Superior temporal gyrus (tissue), 1 donor: ENCODE data around the gene DVL1.
"Not testable (repeated sequence)": the region's sequence is repeated elsewhere in the genome, so short reads cannot be mapped to it uniquely, and the experiment has no call there.

ENCODE experiments used
- DNase-seq: peaks from one replicate; pipeline ENCODE4 v3.0.0-alpha.2; 2016; ENCODE audit errors: extremely low spot score

The DVL1 gene

GRCh38 chr1:1373815-1374588 is 24.8 kb upstream of the DVL1 start:
- no peak for DNase-seq

- DNase-seq, result no peak
These were observed 24.0 kb upstream of the DVL1 start for GRCh38 chr1:1373051-1373814.

- peak; percentile 47 for DNase-seq
These were observed 22.8 kb upstream of the DVL1 start for GRCh38 chr1:1371746-1372711.

- DNase-seq, result no peak
These were observed 22.1 kb upstream of the DVL1 start for GRCh38 chr1:1371364-1371745.

GRCh38 chr1:1370771-1371300 is 21.6 kb upstream of the DVL1 start:
- no peak for DNase-seq

GRCh38 chr1:1370094-1370493 is 20.9 kb upstream of the DVL1 start:
- not testable (repeated sequence) for DNase-seq

GRCh38 chr1:1367315-1367714 is 18.1 kb upstream of the DVL1 start:
- no peak for DNase-seq

GRCh38 chr1:1366699-1367066 is 17.5 kb upstream of the DVL1 start:
- no peak for DNase-seq

GRCh38 chr1:1365875-1366698 is 16.9 kb upstream of the DVL1 start:
- no peak for DNase-seq

GRCh38 chr1:1364266-1364665 is 15.0 kb upstream of the DVL1 start:
- no peak for DNase-seq

GRCh38 chr1:1361982-1362423 is 12.8 kb upstream of the DVL1 start:
- DNase-seq, result no peak

- DNase-seq, result no peak
These were observed 12.2 kb upstream of the DVL1 start for GRCh38 chr1:1361233-1361981.

- no peak for DNase-seq
These were observed 11.4 kb upstream of the DVL1 start for GRCh38 chr1:1360506-1361169.

- DNase-seq, result no peak
These were observed 10.6 kb upstream of the DVL1 start for GRCh38 chr1:1359664-1360468.

GRCh38 chr1:1359308-1359663 is 10.1 kb upstream of the DVL1 start:
- DNase-seq, result no peak

- DNase-seq, result no peak
These were observed 9.4 kb upstream of the DVL1 start, which contains the start of gene MXRA8 for GRCh38 chr1:1358433-1359271. MXRA8 (minus strand) TSS chr1:1358555; CDS start chr1:1358504, 51 bp downstream.

- DNase-seq, result no peak
These were observed 8.7 kb upstream of the DVL1 start for GRCh38 chr1:1357871-1358432.
